ENCODE data around the gene INF2. TPM values are rescaled to one million over a fixed set of nuclear protein-coding genes. Genes with fewer than 3 reads are reported as not detected.
A peak's percentile ranks its signal among the peaks of the same experiment; 100 is the strongest.

The INF2 gene
- total and polyA plus RNA-seq, 9 of the 15 experiments (the other 6 are each of a cell fraction or from before 2014, with no cell fraction given): 0.56 to 31.3 (median 7.8) TPM

- TF ChIP-seq ZNF609 (CRISPR knock-in tag; IDR thresholded peaks at IDR 0.05; ENCODE audit: borderline replicate concordance) (no peak), ILK (tag; IDR thresholded peaks at IDR 0.05; ENCODE audit: borderline replicate concordance, low read depth) (no peak), DLX4 (CRISPR knock-in tag; IDR thresholded peaks at IDR 0.05) (no peak), ZNF79 (CRISPR knock-in tag; IDR thresholded peaks at IDR 0.05; ENCODE audit: low read depth) (no peak), FOSL1 (tag; conservative IDR thresholded peaks at IDR 0.05) (no peak), NR1H2 (CRISPR knock-in tag; IDR thresholded peaks at IDR 0.05) (no peak), POLR2A (conservative IDR thresholded peaks at IDR 0.05) (peak; percentile 51), FOXK2 (conservative IDR thresholded peaks at IDR 0.05 in 1 of 2, IDR thresholded peaks at IDR 0.05 in 1 of 2; ENCODE audit: low read depth in 2 of 2) (no peak), RCOR1 (IDR thresholded peaks at IDR 0.05; ENCODE audit: borderline replicate concordance in 1 of 2, low read depth in 2 of 2, low read length in 2 of 2) (no peak), TRIM28 (IDR thresholded peaks at IDR 0.05) (no peak), DDX20 (tag; IDR thresholded peaks at IDR 0.05; ENCODE audit: low read depth) (no peak), BRD9 (IDR thresholded peaks at IDR 0.05; ENCODE audit: low read depth, partially characterized antibody) (no peak), CREBBP (IDR thresholded peaks at IDR 0.05; ENCODE audit: low read depth, low read length) (no peak), ARID3B (CRISPR knock-in tag; IDR thresholded peaks at IDR 0.05; ENCODE audit: borderline replicate concordance) (no peak), ZBTB43 (CRISPR knock-in tag; IDR thresholded peaks at IDR 0.05) (no peak), MYBL2 (IDR thresholded peaks at IDR 0.05; ENCODE audit: low read depth) (no peak), MYBL2 (CRISPR knock-in tag; IDR thresholded peaks at IDR 0.05; ENCODE audit: borderline replicate concordance) (no peak), NFATC3 (IDR thresholded peaks at IDR 0.05) (no peak), HNRNPLL (IDR thresholded peaks at IDR 0.05; ENCODE audit: low read depth, low read length, poor library complexity, severe bottlenecking) (peak; percentile 20)
- TF ChIP-seq, protein P1, sequence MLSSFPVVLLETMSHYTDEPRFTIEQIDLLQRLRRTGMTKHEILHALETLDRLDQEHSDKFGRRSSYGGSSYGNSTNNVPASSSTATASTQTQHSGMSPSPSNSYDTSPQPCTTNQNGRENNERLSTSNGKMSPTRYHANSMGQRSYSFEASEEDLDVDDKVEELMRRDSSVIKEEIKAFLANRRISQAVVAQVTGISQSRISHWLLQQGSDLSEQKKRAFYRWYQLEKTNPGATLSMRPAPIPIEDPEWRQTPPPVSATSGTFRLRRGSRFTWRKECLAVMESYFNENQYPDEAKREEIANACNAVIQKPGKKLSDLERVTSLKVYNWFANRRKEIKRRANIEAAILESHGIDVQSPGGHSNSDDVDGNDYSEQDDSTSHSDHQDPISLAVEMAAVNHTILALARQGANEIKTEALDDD (IDR thresholded peaks at IDR 0.05): no peak
Observed at GRCh38 chr14:104729835-104730181, 40.4 kb downstream of the INF2 start (continued).

Measured in K562 (cell line).